NCI-H446 (cell line): ENCODE measurements around the gene IGLL1.
A peak's percentile ranks its signal among the peaks of the same experiment; 100 is the strongest.
"Not testable (repeated sequence)": the region's sequence is repeated elsewhere in the genome, so short reads cannot be mapped to it uniquely, and the experiment has no call there.

Experiments used
- DNase-seq, 2 experiments: peaks; one replicate each; lab custom pipeline; 2025; lab: John Stamatoyannopoulos, UW

IGLL1 gene

DNA sequence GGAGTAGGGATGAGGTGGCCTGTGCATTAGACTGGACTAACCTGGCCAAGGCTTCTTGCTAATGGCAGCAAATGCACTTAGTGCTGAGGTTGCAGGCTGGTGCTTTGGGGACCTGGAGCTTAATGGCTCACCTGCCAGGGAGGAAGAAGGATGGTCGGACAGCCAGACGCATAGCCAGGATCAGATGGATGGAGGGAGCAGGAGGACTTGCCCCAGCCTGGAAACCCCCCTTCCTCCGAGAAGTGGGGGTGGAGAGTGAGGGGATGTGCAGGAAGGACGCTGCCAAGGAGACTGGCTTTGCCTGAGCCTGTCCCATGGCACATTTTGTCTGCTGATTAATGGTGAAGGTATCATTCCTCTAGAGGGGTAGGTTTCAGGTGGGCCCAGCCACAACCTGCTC is 17.9 kb downstream of the IGLL1 start:
- no peak for DNase-seq

- not testable (repeated sequence) for DNase-seq
These were observed 19.0 kb downstream of the IGLL1 start for GRCh38 chr22:23561025-23561510.

GRCh38 chr22:23560215-23560614 is 19.9 kb downstream of the IGLL1 start:
- not testable (repeated sequence) for DNase-seq

DNA sequence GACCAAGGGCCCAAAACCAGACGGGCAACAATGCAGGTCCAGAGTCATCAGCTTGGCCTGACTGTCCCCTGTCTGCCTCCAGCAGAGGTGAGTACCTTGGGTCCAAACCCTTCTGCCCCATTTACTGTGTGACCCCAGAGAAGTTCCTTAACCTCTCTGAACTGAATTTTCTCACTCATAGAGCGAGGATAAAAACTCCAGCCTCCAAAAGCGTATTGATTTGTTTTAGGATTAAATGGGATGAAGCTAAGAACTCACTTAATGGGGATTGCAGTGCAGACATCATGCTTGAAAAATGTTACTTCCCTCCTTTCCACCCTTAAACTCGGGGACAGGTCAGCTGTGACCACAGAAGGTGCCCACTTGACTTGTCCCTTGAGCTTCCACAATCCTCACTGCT is 22.6 kb downstream of the IGLL1 start:
- DNase-seq = no peak

GRCh38 chr22:23557036-23557435 is 23.1 kb downstream of the IGLL1 start:
- DNase-seq = no peak

DNA sequence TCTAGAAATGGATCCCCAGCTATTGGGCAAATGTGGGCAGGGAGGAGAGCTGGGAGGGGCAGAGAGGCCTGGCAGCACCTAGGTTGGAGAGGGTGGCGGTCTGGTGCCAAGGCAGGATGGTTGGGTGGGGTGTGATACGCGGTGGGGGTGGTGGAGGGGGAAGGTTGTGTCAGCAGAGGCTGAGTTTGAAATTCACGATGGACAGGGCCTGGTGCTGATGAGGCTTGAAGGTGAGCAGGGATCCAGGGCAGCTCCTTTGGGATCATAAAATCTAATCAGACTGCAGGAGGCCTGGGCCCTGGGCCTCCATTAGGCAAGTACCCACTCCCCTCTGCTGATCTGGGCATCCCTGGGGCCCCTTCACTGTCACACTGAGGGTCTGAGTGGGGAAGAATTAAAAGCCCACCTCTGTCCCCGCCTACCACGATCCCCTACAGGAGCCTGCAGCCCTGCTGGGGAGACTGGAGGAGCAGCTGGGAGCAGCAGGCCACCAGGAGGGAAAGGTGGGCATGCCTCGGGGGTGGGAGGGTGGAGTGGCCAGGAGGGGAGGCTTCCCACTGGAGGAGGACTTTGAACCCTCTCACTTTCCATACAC is 24.0 kb downstream of the IGLL1 start:
- DNase-seq = no peak

- no peak for DNase-seq
These were observed 25.0 kb downstream of the IGLL1 start for GRCh38 chr22:23555118-23555517.

GRCh38 chr22:23553924-23554870 is 25.9 kb downstream of the IGLL1 start:
- no peak for DNase-seq

DNA sequence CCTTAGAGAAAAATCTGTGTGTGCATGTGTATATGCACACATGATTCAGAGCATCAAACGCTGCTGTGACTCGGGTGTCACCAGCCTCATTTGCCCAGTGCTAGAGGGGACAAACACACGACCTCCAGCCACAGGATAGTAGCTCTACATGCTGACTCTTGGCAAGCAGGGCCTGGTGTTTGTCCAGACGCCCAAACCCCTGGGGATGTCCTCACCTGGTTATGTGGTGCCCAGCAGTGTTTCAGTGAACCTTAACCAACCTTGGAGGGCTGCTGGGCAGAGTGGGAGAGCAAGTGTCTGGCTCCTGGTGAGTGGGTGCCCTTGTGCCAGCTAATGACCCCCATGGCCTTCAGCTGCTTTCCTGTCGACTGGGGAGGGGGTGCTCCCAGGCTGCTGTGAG is 26.7 kb downstream of the IGLL1 start:
- DNase-seq = no peak

GRCh38 chr22:23552573-23552972 is 27.5 kb downstream of the IGLL1 start:
- no peak for DNase-seq

DNA sequence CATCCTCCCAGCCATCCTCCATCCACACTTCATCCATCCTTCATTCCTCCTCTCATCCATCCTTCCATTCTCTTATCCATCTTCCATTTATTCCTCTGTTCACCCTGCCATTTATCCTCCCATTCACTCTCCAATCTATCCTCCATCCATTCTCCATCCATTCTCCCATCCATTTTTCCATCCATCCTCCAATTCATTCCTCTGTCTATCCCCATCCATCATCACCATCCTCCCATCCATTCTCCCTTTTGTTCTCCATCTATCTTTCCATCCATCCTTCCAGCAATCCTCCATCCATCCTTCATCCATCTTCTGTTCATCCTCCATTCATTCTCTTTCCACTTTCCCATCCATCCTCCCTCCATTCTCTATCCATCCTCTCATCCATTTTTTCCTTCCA is 28.7 kb downstream of the IGLL1 start:
- DNase-seq = no peak

DNA sequence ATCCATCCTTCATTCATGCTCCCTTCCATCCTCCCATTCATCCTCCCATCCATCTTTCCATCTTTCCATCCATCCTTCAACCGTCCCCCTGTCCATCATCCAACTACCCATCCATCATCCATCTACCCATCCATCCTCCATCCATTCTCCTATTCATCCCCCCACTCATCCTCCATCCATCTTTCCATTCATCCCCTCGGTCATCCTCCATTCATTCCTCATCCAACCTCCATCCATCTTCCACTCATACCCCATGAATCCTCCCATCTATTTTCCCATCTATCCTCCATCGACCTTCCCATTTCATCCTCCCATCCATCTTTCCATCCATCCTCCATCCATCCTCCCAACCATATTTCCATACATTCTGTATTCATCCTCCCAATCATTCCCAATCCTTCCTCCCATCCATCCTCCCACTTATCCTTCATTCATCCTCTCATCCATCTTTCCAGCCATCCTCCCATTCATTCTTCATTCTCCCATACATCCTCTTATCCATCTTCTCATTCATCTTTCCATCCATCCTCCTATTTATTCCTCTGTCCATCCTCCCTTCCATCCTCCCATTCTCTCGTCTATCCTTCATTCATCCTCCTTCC is 29.9 kb downstream of the IGLL1 start:
- DNase-seq = no peak

DNA sequence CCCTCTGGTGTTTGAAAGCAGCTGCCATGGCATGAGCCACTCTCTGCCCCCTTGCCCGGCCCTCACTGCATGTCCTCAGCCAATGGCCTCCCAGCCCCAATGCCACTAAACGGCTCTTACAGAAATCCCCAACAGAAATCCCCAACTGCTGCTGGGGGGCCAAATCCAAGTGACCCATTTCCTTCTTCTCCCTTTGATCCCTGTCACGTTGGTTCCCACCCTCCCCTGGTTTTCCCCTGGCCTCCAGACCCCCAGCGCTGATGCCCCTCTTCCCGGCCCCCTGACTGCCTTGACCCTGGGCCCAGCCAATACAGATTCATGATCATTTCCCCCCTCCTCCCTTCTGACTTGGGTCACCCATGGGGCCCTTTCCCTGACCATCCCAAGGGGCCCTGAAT is 30.9 kb downstream of the IGLL1 start:
- no peak for DNase-seq

- no peak for DNase-seq
These were observed 31.4 kb downstream of the IGLL1 start for GRCh38 chr22:23548501-23549197.

DNA sequence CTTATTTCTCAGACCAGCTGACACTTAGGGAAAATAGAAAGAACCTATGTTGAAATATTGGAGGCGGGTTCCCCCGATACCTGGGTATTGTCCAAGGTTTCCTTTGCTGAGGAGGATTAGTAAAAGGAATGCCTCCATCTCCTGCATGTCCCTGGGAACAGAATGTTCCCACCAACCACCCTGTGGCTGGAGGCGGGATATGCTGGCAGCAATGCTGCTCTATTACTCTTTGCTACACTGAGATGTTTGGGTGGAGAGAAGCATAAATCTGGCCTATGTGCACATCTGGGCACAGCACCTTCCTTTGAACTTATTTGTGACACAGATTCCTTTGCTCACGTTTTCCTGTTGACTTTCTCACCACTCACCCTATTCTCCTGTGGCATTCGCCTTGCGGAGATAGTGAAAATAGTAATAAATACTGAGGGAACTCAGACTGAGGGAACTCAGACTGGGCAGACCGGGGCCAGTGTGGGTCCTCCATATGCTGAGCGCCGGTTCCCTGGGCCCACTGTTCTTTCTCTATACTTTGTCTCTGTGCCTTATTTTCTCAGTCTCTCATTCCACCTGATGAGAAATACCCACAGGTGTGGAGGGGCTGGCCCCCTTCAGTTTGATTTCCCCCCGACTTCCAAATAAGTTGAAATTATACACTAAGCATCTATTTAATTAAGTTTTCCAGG is 32.1 kb downstream of the IGLL1 start:
- DNase-seq = no peak

DNA sequence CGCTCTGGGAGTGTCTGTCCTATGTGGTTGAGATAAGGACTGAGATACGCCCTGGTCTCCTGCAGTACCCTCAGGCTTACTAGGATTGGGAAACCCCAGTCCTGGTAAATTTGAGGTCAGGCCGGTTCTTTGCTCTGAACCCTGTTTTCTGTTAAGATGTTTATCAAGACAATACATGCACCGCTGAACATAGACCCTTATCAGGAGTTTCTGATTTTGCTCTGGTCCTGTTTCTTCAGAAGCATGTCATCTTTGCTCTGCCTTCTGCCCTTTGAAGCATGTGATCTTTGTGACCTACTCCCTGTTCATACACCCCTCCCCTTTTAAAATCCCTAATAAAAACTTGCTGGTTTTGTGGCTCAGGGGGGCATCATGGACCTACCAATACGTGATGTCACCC is 32.7 kb downstream of the IGLL1 start:
- DNase-seq = not testable (repeated sequence)

GRCh38 chr22:23544852-23545251 is 35.2 kb downstream of the IGLL1 start:
- peak in 1 of 2 experiments; percentile 14 for DNase-seq

DNA sequence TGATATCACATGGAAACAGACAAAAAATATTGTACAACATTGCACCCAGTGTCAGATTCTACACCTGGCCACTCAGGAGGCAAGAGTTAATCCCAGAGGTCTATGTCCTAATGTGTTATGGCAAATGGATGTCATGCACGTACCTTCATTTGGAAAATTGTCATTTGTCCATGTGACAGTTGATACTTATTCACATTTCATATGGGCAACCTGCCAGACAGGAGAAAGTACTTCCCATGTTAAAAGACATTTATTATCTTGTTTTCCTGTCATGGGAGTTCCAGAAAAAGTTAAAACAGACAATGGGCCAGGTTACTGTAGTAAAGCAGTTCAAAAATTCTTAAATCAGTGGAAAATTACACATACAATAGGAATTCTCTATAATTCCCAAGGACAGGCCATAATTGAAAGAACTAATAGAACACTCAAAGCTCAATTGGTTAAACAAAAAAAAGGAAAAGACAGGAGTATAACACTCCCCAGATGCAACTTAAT is 36.5 kb downstream of the IGLL1 start:
- DNase-seq = not testable (repeated sequence)

DNA sequence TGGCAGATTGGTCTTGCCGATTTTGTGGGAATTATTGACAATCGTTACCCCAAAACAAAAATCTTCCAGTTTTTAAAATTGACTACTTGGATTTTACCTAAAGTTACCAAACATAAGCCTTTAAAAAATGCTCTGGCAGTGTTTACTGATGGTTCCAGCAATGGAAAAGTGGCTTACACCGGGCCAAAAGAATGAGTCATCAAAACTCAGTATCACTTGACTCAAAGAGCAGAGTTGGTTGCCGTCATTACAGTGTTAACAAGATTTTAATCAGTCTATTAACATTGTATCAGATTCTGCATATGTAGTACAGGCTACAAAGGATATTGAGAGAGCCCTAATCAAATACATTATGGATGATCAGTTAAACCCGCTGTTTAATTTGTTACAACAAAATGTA is 37.2 kb downstream of the IGLL1 start:
- no peak for DNase-seq

DNA sequence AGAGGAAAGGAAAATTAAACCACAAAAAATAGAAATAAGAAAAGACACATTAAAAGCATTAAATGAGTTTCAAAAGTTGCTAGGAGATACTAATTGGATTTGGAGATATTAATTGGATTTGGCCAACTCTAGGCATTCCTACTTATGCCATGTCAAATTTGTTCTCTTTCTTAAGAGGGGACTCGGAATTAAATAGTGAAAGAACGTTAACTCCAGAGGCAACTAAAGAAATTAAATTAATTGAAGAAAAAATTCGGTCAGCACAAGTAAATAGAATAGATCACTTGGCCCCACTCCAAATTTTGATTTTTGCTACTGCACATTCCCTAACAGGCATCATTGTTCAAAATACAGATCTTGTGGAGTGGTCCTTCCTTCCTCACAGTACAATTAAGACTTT is 37.7 kb downstream of the IGLL1 start:
- not testable (repeated sequence) for DNase-seq

DNA sequence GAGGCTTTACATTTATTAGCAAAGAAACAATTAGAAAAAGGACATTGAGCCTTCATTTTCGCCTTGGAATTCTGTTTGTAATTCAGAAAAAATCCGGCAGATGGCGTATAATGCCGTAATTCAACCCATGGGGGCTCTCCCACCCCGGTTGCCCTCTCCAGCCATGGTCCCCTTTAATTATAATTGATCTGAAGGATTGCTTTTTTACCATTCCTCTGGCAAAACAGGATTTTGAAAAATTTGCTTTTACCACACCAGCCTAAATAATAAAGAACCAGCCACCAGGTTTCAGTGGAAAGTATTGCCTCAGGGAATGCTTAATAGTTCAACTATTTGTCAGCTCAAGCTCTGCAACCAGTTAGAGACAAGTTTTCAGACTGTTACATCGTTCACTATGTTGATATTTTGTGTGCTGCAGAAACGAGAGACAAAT is 38.2 kb downstream of the IGLL1 start:
- DNase-seq = peak; percentile 21 to 37
